H9 (cell line): ENCODE data around the gene CAPSL. TPM values are rescaled to one million over a fixed set of nuclear protein-coding genes. Genes with fewer than 3 reads are reported as not detected.

ENCODE experiments used
- DNase-seq: peaks from one replicate; pipeline ENCODE4 v3.0.0-alpha.2; 2017
- H2AFZ ChIP-seq: one replicate; pipeline ENCODE4 v1.6.1; 2013; ENCODE audit warnings: mild to moderate bottlenecking, low read length, control low read depth, moderate library complexity
- H2AK5ac ChIP-seq: 2 replicates; pipeline ENCODE4 v1.6.1; 2013; ENCODE audit warnings: low read length, control low read depth, mixed read lengths; ENCODE audit not compliant: insufficient read length
- H2BK120ac ChIP-seq: one replicate; pipeline ENCODE4 v1.6.1; 2013; ENCODE audit warnings: low read depth, mild to moderate bottlenecking, low read length, control low read depth, inconsistent platforms; ENCODE audit not compliant: poor library complexity, severe bottlenecking
- H2BK12ac ChIP-seq: 2 replicates; pipeline ENCODE4 v1.6.1; 2013; ENCODE audit warnings: low read length, control low read depth, mixed read lengths, low read depth; ENCODE audit not compliant: insufficient read length
- H2BK15ac ChIP-seq: 2 replicates; pipeline ENCODE4 v1.6.1; 2013; ENCODE audit warnings: low read depth, low read length, control low read depth
- H2BK20ac ChIP-seq: one replicate; pipeline ENCODE4 v1.6.1; 2013; ENCODE audit warnings: low read depth, mild to moderate bottlenecking, low read length, control low read depth, inconsistent platforms; ENCODE audit not compliant: poor library complexity, severe bottlenecking
- H2BK5ac ChIP-seq: 2 replicates; pipeline ENCODE4 v1.6.1; 2013; ENCODE audit warnings: low read length, control low read depth, mixed read lengths; ENCODE audit not compliant: insufficient read length
- H3K14ac ChIP-seq: 2 replicates; pipeline ENCODE4 v1.6.1; 2013; ENCODE audit warnings: low read length, control low read depth; ENCODE audit not compliant: insufficient read depth
- H3K18ac ChIP-seq: 2 replicates; pipeline ENCODE4 v1.6.1; 2013; ENCODE audit warnings: low read depth, mild to moderate bottlenecking, mixed read lengths, low read length, control low read depth; ENCODE audit not compliant: insufficient read length
- H3K23ac ChIP-seq: 2 replicates; pipeline ENCODE4 v1.6.1; 2013; ENCODE audit warnings: low read length, control low read depth, mixed read lengths, low read depth; ENCODE audit not compliant: insufficient read length
- H3K23me2 ChIP-seq: 2 replicates; pipeline ENCODE4 v1.6.1; 2013; ENCODE audit warnings: low read depth, mild to moderate bottlenecking, mixed read lengths, low read length, control low read depth; ENCODE audit not compliant: insufficient read length, poor library complexity, severe bottlenecking
- H3K27ac ChIP-seq: 2 replicates; pipeline ENCODE4 v1.5.1; 2013; ENCODE audit warnings: low read length, control low read depth, mixed read lengths, low read depth; ENCODE audit not compliant: insufficient read length
- H3K27me3 ChIP-seq: 2 replicates; pipeline ENCODE4 v1.6.1; 2013; ENCODE audit warnings: low read length, control low read depth, inconsistent platforms; ENCODE audit not compliant: insufficient read depth
- H3K4ac ChIP-seq: 2 replicates; pipeline ENCODE4 v1.6.1; 2013; ENCODE audit warnings: low read depth, mild to moderate bottlenecking, control low read depth, inconsistent platforms, low read length, moderate library complexity
- H3K4me1 ChIP-seq: 2 replicates; pipeline ENCODE4 v1.6.1; 2013; ENCODE audit warnings: low read length, control low read depth, inconsistent platforms; ENCODE audit not compliant: insufficient read depth
- H3K4me2 ChIP-seq: 2 replicates; pipeline ENCODE4 v1.6.1; 2013; ENCODE audit warnings: low read length, control low read depth, mixed read lengths; ENCODE audit not compliant: insufficient read length, insufficient read depth
- H3K56ac ChIP-seq: 2 replicates; pipeline ENCODE4 v1.6.1; 2013; ENCODE audit warnings: low read depth, mild to moderate bottlenecking, mixed read lengths, low read length, control low read depth; ENCODE audit not compliant: insufficient read length
- H3K79me1 ChIP-seq: 2 replicates; pipeline ENCODE4 v1.6.1; 2013; ENCODE audit warnings: low read depth, mild to moderate bottlenecking, moderate library complexity, low read length, control low read depth, inconsistent platforms; ENCODE audit not compliant: insufficient read depth, poor library complexity, severe bottlenecking
- H3K79me2 ChIP-seq: 2 replicates; pipeline ENCODE4 v1.6.1; 2013; ENCODE audit warnings: low read length, control low read depth, inconsistent platforms; ENCODE audit not compliant: insufficient read depth
- H3K9ac ChIP-seq: 2 replicates; pipeline ENCODE4 v1.6.1; 2013; ENCODE audit warnings: low read length, control low read depth, mixed read lengths; ENCODE audit not compliant: insufficient read length; ENCODE audit errors: extremely low read depth
- H3K9me3 ChIP-seq: one replicate; pipeline ENCODE4 v1.6.1; 2013; ENCODE audit warnings: low read depth, low read length, inconsistent platforms; ENCODE audit not compliant: control insufficient read depth
- H3T11ph ChIP-seq: one replicate; pipeline ENCODE4 v1.6.1; 2013; ENCODE audit warnings: mild to moderate bottlenecking, low read length, control low read depth, inconsistent platforms
- H4K20me1 ChIP-seq: one replicate; pipeline ENCODE4 v1.6.1; 2013; ENCODE audit not compliant: control insufficient read depth, insufficient read length, insufficient read depth
- H4K5ac ChIP-seq: 2 replicates; pipeline ENCODE4 v1.6.1; 2013; ENCODE audit warnings: low read depth, mild to moderate bottlenecking, mixed read lengths, low read length, control low read depth; ENCODE audit not compliant: insufficient read length
- H4K8ac ChIP-seq: replicated peaks from 2 replicates; pipeline ENCODE4 v1.6.1; 2013; ENCODE audit warnings: low read length, control low read depth, mixed read lengths, low read depth; ENCODE audit not compliant: insufficient read length
- H4K91ac ChIP-seq: 2 replicates; pipeline ENCODE4 v1.6.1; 2013; ENCODE audit warnings: low read depth, mild to moderate bottlenecking, moderate library complexity, mixed read lengths, low read length, control low read depth; ENCODE audit not compliant: insufficient read length
- H3K27ac Mint-ChIP-seq, 3 experiments: 2 replicates in 2 of 3; 3 replicates in 1 of 3; pipeline ENCODE4 v1.8.0; 2020 to 2021; ENCODE audit warnings: mixed read lengths in 3 of 3, mild to moderate bottlenecking in 1 of 3, moderate library complexity in 1 of 3
- H3K27me3 Mint-ChIP-seq: 2 replicates; pipeline ENCODE4 v1.8.0; 2021; ENCODE audit warnings: low read depth, mild to moderate bottlenecking, moderate library complexity, mixed read lengths
- H3K36me3 Mint-ChIP-seq, 3 experiments: 2 replicates in 2 of 3; 3 replicates in 1 of 3; pipeline ENCODE4 v1.8.0; 2020 to 2021; ENCODE audit warnings: low read depth in 3 of 3, mixed read lengths in 3 of 3; ENCODE audit not compliant: insufficient read depth in 1 of 3
- H3K4me1 Mint-ChIP-seq, 2 experiments: 2 replicates each; pipeline ENCODE4 v1.8.0; 2020; ENCODE audit warnings: mixed read lengths in 2 of 2
- H3K4me3 Mint-ChIP-seq, 2 experiments: 2 replicates in 1 of 2; 3 replicates in 1 of 2; pipeline ENCODE4 v1.8.0; 2020 to 2021; ENCODE audit warnings: mild to moderate bottlenecking in 2 of 2, mixed read lengths in 2 of 2, moderate library complexity in 1 of 2
- H3K9me3 Mint-ChIP-seq, 2 experiments: 2 replicates in 1 of 2; 3 replicates in 1 of 2; pipeline ENCODE4 v1.8.0; 2020; ENCODE audit warnings: mild to moderate bottlenecking in 2 of 2, mixed read lengths in 2 of 2, moderate library complexity in 1 of 2
- WGBS: extraction: QIAGEN DNeasy Blood & Tissue Kit; methylation state at CpG from one replicate; pipeline ENCODE4 v1.1.7; 2013; ENCODE audit warnings: missing lambda C conversion rate, low lambda C conversion rate, mixed read lengths; ENCODE audit not compliant: insufficient read length; ENCODE audit errors: extremely low coverage; 5-methylcytosine and 5-hydroxymethylcytosine counted together
- total RNA-seq: library from RNA; stranded (reverse); gene quantifications from 2 replicates; pipeline ENCODE4 v1.2.1, GENCODE V29; 2021
- TF ChIP-seq, protein P1 (sequence below): fragments of 200-600 bp; sonication (generic); conservative IDR thresholded peaks from 3 replicates; pipeline ENCODE4 v1.8.0; 2021; ENCODE audit warnings: antibody characterized with exemption, mild to moderate bottlenecking

Gene CAPSL
- total RNA-seq, 1 experiment from 2014 or later = not detected

DNA sequence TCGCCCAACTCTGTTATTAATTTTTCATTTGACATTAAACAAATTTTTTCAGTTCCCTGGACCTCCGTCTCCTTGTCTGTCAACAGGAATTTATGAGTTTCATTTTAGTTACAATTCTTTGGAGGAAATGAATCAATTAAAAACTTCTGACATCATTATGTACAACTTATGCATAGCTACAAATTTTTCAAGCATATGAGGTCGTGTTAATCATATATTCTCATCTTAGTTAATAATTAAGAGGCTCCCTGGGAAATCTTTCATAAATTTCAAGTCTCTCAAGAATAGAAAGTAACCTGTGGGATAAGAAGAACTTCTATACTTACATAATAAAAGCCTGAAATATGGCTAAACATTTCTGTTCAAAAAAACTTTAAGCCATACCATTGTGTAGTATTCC lies 49.4 kb upstream of the CAPSL start:
- Histone ChIP-seq H4K8ac (no peak overlapping the region), H3K23ac (no peak overlapping the region), H2BK15ac (no peak overlapping the region), H3K27me3 (peaks cover 3% of the 10 kb centered on the region; the same call in 1 of the 2 replicates), H3K4ac (no peak overlapping the region), H2AFZ (no peak overlapping the region), H4K5ac (no peak overlapping the region), H3K14ac (no peak overlapping the region), H3K4me1 (no peaks in the 10 kb centered on the region), H2BK20ac (no peak overlapping the region), H2AK5ac (no peak overlapping the region), H2BK120ac (no peak overlapping the region), H3K56ac (no peak overlapping the region), H3K4me2 (no peak overlapping the region), H3K79me2 (no peaks in the 10 kb centered on the region), H3K79me1 (no peaks in the 10 kb centered on the region), H2BK5ac (no peak overlapping the region), H4K91ac (no peak overlapping the region), H3K27ac (no peak overlapping the region), H3K18ac (no peak overlapping the region), H4K20me1 (no peaks in the 10 kb centered on the region), H3T11ph (no peak overlapping the region), H3K9me3 (no peaks in the 10 kb centered on the region), H3K23me2 (peaks cover 4% of the 10 kb centered on the region), H2BK12ac (no peak overlapping the region), H3K9ac (no peak overlapping the region)
- Mint-ChIP-seq H3K27me3 (peaks cover 43% of the 10 kb centered on the region), H3K36me3 (peaks cover 2 to 6% (median 3%) of the 10 kb centered on the region in 3 experiments), H3K9me3 (peaks cover 9 to 10% of the 10 kb centered on the region in 2 experiments), H3K4me3 (no peak overlapping the region), H3K27ac (no peak overlapping the region), H3K4me1 (peaks cover 14 to 20% of the 10 kb centered on the region in 2 experiments)
- TF ChIP-seq, protein P1, sequence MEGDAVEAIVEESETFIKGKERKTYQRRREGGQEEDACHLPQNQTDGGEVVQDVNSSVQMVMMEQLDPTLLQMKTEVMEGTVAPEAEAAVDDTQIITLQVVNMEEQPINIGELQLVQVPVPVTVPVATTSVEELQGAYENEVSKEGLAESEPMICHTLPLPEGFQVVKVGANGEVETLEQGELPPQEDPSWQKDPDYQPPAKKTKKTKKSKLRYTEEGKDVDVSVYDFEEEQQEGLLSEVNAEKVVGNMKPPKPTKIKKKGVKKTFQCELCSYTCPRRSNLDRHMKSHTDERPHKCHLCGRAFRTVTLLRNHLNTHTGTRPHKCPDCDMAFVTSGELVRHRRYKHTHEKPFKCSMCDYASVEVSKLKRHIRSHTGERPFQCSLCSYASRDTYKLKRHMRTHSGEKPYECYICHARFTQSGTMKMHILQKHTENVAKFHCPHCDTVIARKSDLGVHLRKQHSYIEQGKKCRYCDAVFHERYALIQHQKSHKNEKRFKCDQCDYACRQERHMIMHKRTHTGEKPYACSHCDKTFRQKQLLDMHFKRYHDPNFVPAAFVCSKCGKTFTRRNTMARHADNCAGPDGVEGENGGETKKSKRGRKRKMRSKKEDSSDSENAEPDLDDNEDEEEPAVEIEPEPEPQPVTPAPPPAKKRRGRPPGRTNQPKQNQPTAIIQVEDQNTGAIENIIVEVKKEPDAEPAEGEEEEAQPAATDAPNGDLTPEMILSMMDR = no peak
- DNase-seq = no peak
- no CpG with 5 or more reads among the region's 3 CpGs for WGBS
